Pancreas (tissue), 10 donors: ENCODE data around the gene IFI27L2. TPM values are rescaled to one million over a fixed set of nuclear protein-coding genes. Genes with fewer than 3 reads are reported as not detected.

ENCODE experiments used
- ATAC-seq, 4 donors: fragments of 200-7000 bp; cut with Tn5 transposase; one replicate each; pipeline versions ENCODE4 v1.8.0 to v1.9.1; 2020; ENCODE audit warnings: mild to moderate bottlenecking in 4 of 4, moderate library complexity in 4 of 4
- DNase-seq, 6 donors: peaks; one replicate each; pipeline ENCODE4 v3.0.0-alpha.2; 2020
- FAIRE-seq: peaks from 2 replicates; lab custom pipeline; 2012; peaks lifted over from hg19 to GRCh38; lab: Jason Lieb, UNC
- H3K27ac ChIP-seq, 4 donors: fragments of 200-600 bp; sonication (generic); 1 replicate in 3 of 4; 2 replicates in 1 of 4; pipeline versions ENCODE4 v1.5.0 to v1.8.0; 2020
- H3K27me3 ChIP-seq, 4 donors: fragments of 200-600 bp; one replicate each; pipeline ENCODE4 v1.8.0; 2021
- H3K36me3 ChIP-seq, 3 donors: fragments of 200-600 bp; sonication (generic) in 1 of 3; one replicate each; pipeline versions ENCODE4 v1.5.0 to v1.8.0; 2020 to 2021
- H3K4me1 ChIP-seq, 3 donors: fragments of 200-600 bp; one replicate each; pipeline ENCODE4 v1.8.0; 2021
- H3K4me3 ChIP-seq, 4 donors: fragments of 200-600 bp; sonication (generic) in 2 of 4; one replicate each; pipeline versions ENCODE4 v1.5.0 to v1.8.0; 2020 to 2021
- H3K9me3 ChIP-seq, 4 donors: fragments of 200-600 bp; one replicate each; pipeline ENCODE4 v1.8.0; 2021
- CTCF ChIP-seq, 4 donors: fragments of 200-600 bp; sonication (generic) in 3 of 4; IDR thresholded peaks; one replicate each; pipeline versions ENCODE4 v1.5.0 to v1.8.0; 2021; ENCODE audit warnings: antibody characterized with exemption in 4 of 4
- WGBS, 2 donors: extraction: QIAGEN DNeasy Blood & Tissue Kit; methylation state at CpG; one replicate each; pipeline ENCODE4 v1.1.7; 2013; 5-methylcytosine and 5-hydroxymethylcytosine counted together
- intact Hi-C, 3 donors: fragments of 100-400 bp; cut with DNase I; formaldehyde crosslinking; loops; one replicate each; pipeline versions ENCODE4 v1.11.1 to v1.14.2; 2022
- polyA plus RNA-seq, 2 donors: library from polyadenylated mRNA; stranded (reverse); fragments of 200-250 nt; gene quantifications; one replicate each; pipeline ENCODE4 v1.2.3, GENCODE V29; 2013
- total RNA-seq, 6 donors: library from RNA; stranded (reverse); fragmentation: NEBNext Ultra II Directional in 4 of 6; extraction: Animal tissue kit (Norgen Biotek cat#: 25700) in 4 of 6; gene quantifications; one replicate each; pipeline versions ENCODE4 v1.2.1 to v1.2.4, GENCODE V29; 2021 to 2023
- donor health status: healthy with polysubstance abuse.
- donor health status: DM: no; HTN: no; CAD: no; lungs with moderate emphysema.
- donor health status: DM: no; HTN: no; CAD: no.
- donor health status: control.
- donor health status: control.
- donor health status: Bipolar disorder and iron deficiency.
- donor health status: DM: yes; HTN: yes; CAD: no.
- donor health status: DM: no; HTN: no; CAD: no.
- donor health status: DM: no; HTN: no; CAD: no.
- donor health status: DM: yes; HTN: yes; CAD: no.

The IFI27L2 gene
- total RNA-seq, result 10 to 100 TPM in 3 of 6 donors, 1 to 10 TPM in 3; 5.4 to 20.2 (median 10.0) TPM
- 10 to 100 TPM; 38.7 to 90.7 TPM for polyA plus RNA-seq

- H3K4me3 ChIP-seq, result peak within 1 kb of the TSS in 3 of 4 donors; percentile 31 to 44 (median 33)
Observed at GRCh38 chr14:94129111-94129757, at the start of gene IFI27L2. Gene IFI27L2, minus strand, starts transcription at chr14:94129604. Its CDS starts 40 bp downstream, at chr14:94129564.

GRCh38 chr14:94177806-94178205 is 48.4 kb upstream of the IFI27L2 start:
- H3K4me1 ChIP-seq, result no peaks in the 10 kb centered on the region
- peaks cover 0 to 14% (median 0%) of the 10 kb centered on the region in 4 donors for H3K27me3 ChIP-seq
- no peak overlapping the region for H3K4me3 ChIP-seq
- no peak overlapping the region for H3K27ac ChIP-seq
- no peak for TF ChIP-seq CTCF (IDR thresholded peaks at IDR 0.05)
- FAIRE-seq (no peak), DNase-seq (no peak), ATAC-seq (no peak)
- no peaks in the 10 kb centered on the region for H3K36me3 ChIP-seq
- intact Hi-C loops, result no loop called here
- no peaks in the 10 kb centered on the region for H3K9me3 ChIP-seq
- WGBS, 2 donors, result 78 to 91% methylated on average over 1 of the region's 1 CpG

More at GRCh38 chr14:94129111-94129757, at the start of gene IFI27L2:
- Histone ChIP-seq H3K36me3 (no peaks in the 10 kb centered on the region), H3K27me3 (peaks cover 0 to 4% (median 0%) of the 10 kb centered on the region in 4 donors), H3K4me1 (no peaks in the 10 kb centered on the region), H3K27ac (peak within 1 kb of the TSS in 2 of 4 donors; percentile 52 to 57), H3K9me3 (no peaks in the 10 kb centered on the region)
- ATAC-seq (peak; percentile 82 to 95 (median 92)), DNase-seq (peak in 5 of 6 donors; percentile 27 to 68 (median 48)), FAIRE-seq (no peak)
- TF ChIP-seq CTCF (IDR thresholded peaks at IDR 0.05), result peak in 2 of 4 donors; percentile 8 to 13
- 2 to 5% methylated on average over 27 of the region's 27 CpGs for WGBS, 2 donors
- intact Hi-C loops, result no loop called here

- no peak for TF ChIP-seq CTCF (IDR thresholded peaks at IDR 0.05)
- Histone ChIP-seq H3K4me3 (no peak overlapping the region), H3K36me3 (no peaks in the 10 kb centered on the region), H3K27ac (no peak overlapping the region), H3K4me1 (no peaks in the 10 kb centered on the region), H3K9me3 (no peaks in the 10 kb centered on the region), H3K27me3 (peaks cover 0 to 14% (median 0%) of the 10 kb centered on the region in 4 donors)
- intact Hi-C loops, result no loop called here
- WGBS, 2 donors, result 31 to 32% methylated on average over 3 of the region's 3 CpGs
- FAIRE-seq, result peak; percentile 49
- no peak for ATAC-seq
- DNase-seq, result no peak
Observed at GRCh38 chr14:94176808-94177207, 47.4 kb upstream of the IFI27L2 start.

- no peak for TF ChIP-seq CTCF (IDR thresholded peaks at IDR 0.05)
- no peak for FAIRE-seq
- 21 to 24% methylated on average over 7 of the region's 7 CpGs for WGBS, 2 donors
- DNase-seq, result no peak
- H3K27me3 ChIP-seq, result peaks cover 0 to 14% (median 0%) of the 10 kb centered on the region in 4 donors
- H3K4me3 ChIP-seq, result no peak overlapping the region
- H3K27ac ChIP-seq, result no peak overlapping the region
- intact Hi-C loops, result no loop called here
- H3K9me3 ChIP-seq, result no peaks in the 10 kb centered on the region
- no peak for ATAC-seq
- no peaks in the 10 kb centered on the region for H3K36me3 ChIP-seq
- no peaks in the 10 kb centered on the region for H3K4me1 ChIP-seq
Observed at GRCh38 chr14:94175747-94176146, 46.3 kb upstream of the IFI27L2 start.
